ENCODE results near the gene PTPRD. TPM values are rescaled to one million over a fixed set of nuclear protein-coding genes. Genes with fewer than 3 reads are reported as not detected.

The PTPRD gene
- total and polyA plus RNA-seq, 2 donors (not counting 1 experiment from before 2014, with no cell fraction given), result not detected

GRCh38 chr9:8391132-8391531 is 2221.7 kb downstream of the PTPRD start:
- no peaks in the 10 kb centered on the region for H3K27me3 ChIP-seq (replicated peaks in 1 of 4; ENCODE audit: control extremely low read depth in 1 of 4, control insufficient read depth in 3 of 4, insufficient read depth in 4 of 4, low read length in 3 of 4)
- Mint-ChIP-seq H3K4me1 (no peaks in the 10 kb centered on the region), H3K27me3 (no peaks in the 10 kb centered on the region), H3K4me3 (no peak overlapping the region), H3K9me3 (ENCODE audit: insufficient read depth) (no peaks in the 10 kb centered on the region), H3K27ac (no peak overlapping the region)
- POLR2A ChIA-PET, result no interaction called here
- H3K4me3 ChIP-seq (ENCODE audit: control extremely low read depth in 1 of 5, extremely low read depth in 1 of 5, insufficient read depth in 1 of 5, low read depth in 2 of 5, low read length in 4 of 5), result no peak overlapping the region
- no peaks in the 10 kb centered on the region for H4K20me1 ChIP-seq (ENCODE audit: control insufficient read depth, insufficient read depth, low read length, poor library complexity, severe bottlenecking)
- no peaks in the 10 kb centered on the region for H3K36me3 ChIP-seq (replicated peaks in 1 of 2; ENCODE audit: control extremely low read depth in 1 of 2, control insufficient read depth in 1 of 2, extremely low read depth in 1 of 2, insufficient read depth in 2 of 2, low read length in 1 of 2)
- DNase-seq (no peak), ATAC-seq (ENCODE audit: low read depth) (no peak)
- no peak overlapping the region for H2AFZ ChIP-seq (ENCODE audit: insufficient read depth, low read depth, low read length, poor library complexity, severe bottlenecking)
- no peak overlapping the region for H3K9ac ChIP-seq (ENCODE audit: low read length)
- H3K27ac ChIP-seq (ENCODE audit: low read length in 2 of 2), result no peak overlapping the region
- intact Hi-C loops (cut with micrococcal nuclease), result no loop called here
- H3K79me2 ChIP-seq (ENCODE audit: control insufficient read depth, insufficient read depth, low read length), result no peaks in the 10 kb centered on the region
- H3K4me2 ChIP-seq (replicated peaks; ENCODE audit: low read depth, low read length, poor library complexity, severe bottlenecking), result no peak overlapping the region
- WGBS (ENCODE audit: insufficient coverage), result 100% methylated on average over 1 of the region's 4 CpGs
- H3K4me1 ChIP-seq (ENCODE audit: control insufficient read depth in 2 of 2, insufficient read depth in 2 of 2, low read length in 2 of 2), result no peaks in the 10 kb centered on the region
- TF ChIP-seq EZH2 (IDR thresholded peaks at IDR 0.05; ENCODE audit: borderline replicate concordance, insufficient read depth, low read depth, low read length, poor library complexity, severe bottlenecking), result no peak
- TF ChIP-seq, protein P1, sequence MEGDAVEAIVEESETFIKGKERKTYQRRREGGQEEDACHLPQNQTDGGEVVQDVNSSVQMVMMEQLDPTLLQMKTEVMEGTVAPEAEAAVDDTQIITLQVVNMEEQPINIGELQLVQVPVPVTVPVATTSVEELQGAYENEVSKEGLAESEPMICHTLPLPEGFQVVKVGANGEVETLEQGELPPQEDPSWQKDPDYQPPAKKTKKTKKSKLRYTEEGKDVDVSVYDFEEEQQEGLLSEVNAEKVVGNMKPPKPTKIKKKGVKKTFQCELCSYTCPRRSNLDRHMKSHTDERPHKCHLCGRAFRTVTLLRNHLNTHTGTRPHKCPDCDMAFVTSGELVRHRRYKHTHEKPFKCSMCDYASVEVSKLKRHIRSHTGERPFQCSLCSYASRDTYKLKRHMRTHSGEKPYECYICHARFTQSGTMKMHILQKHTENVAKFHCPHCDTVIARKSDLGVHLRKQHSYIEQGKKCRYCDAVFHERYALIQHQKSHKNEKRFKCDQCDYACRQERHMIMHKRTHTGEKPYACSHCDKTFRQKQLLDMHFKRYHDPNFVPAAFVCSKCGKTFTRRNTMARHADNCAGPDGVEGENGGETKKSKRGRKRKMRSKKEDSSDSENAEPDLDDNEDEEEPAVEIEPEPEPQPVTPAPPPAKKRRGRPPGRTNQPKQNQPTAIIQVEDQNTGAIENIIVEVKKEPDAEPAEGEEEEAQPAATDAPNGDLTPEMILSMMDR (IDR thresholded peaks at IDR 0.05), result no peak
- CTCF ChIA-PET, result no interaction called here
- H3K9me3 ChIP-seq (ENCODE audit: control extremely low read depth in 1 of 3, control insufficient read depth in 2 of 3, insufficient read depth in 1 of 3, low read length in 2 of 3), result no peaks in the 10 kb centered on the region

GRCh38 chr9:8390571-8390970 is 2222.2 kb downstream of the PTPRD start:
- no peaks in the 10 kb centered on the region for H3K79me2 ChIP-seq (ENCODE audit: control insufficient read depth, insufficient read depth, low read length)
- H3K36me3 ChIP-seq (replicated peaks in 1 of 2; ENCODE audit: control extremely low read depth in 1 of 2, control insufficient read depth in 1 of 2, extremely low read depth in 1 of 2, insufficient read depth in 2 of 2, low read length in 1 of 2), result no peaks in the 10 kb centered on the region
- DNase-seq (no peak), ATAC-seq (ENCODE audit: low read depth) (no peak)
- H3K4me2 ChIP-seq (replicated peaks; ENCODE audit: low read depth, low read length, poor library complexity, severe bottlenecking), result no peak overlapping the region
- ChIA-PET POLR2A (no interaction called here), CTCF (no interaction called here)
- TF ChIP-seq EZH2 (IDR thresholded peaks at IDR 0.05; ENCODE audit: borderline replicate concordance, insufficient read depth, low read depth, low read length, poor library complexity, severe bottlenecking), result no peak
- TF ChIP-seq, protein P1 (IDR thresholded peaks at IDR 0.05), result no peak
- intact Hi-C loops (cut with micrococcal nuclease), result no loop called here
- no peak overlapping the region for H3K27ac Mint-ChIP-seq
- no peaks in the 10 kb centered on the region for H3K9me3 Mint-ChIP-seq (ENCODE audit: insufficient read depth)
- no peak overlapping the region for H3K4me3 Mint-ChIP-seq
- no peaks in the 10 kb centered on the region for H3K4me1 Mint-ChIP-seq
- no peak overlapping the region for H3K27ac ChIP-seq (ENCODE audit: low read length in 2 of 2)
- H4K20me1 ChIP-seq (ENCODE audit: control insufficient read depth, insufficient read depth, low read length, poor library complexity, severe bottlenecking), result no peaks in the 10 kb centered on the region
- H2AFZ ChIP-seq (ENCODE audit: insufficient read depth, low read depth, low read length, poor library complexity, severe bottlenecking), result no peak overlapping the region
- H3K27me3 ChIP-seq (replicated peaks in 1 of 4; ENCODE audit: control extremely low read depth in 1 of 4, control insufficient read depth in 3 of 4, insufficient read depth in 4 of 4, low read length in 3 of 4), result no peaks in the 10 kb centered on the region
- H3K27me3 Mint-ChIP-seq, result no peaks in the 10 kb centered on the region
- H3K9ac ChIP-seq (ENCODE audit: low read length), result no peak overlapping the region
- H3K4me1 ChIP-seq (ENCODE audit: control insufficient read depth in 2 of 2, insufficient read depth in 2 of 2, low read length in 2 of 2), result no peaks in the 10 kb centered on the region
- H3K9me3 ChIP-seq (ENCODE audit: control extremely low read depth in 1 of 3, control insufficient read depth in 2 of 3, insufficient read depth in 1 of 3, low read length in 2 of 3), result no peaks in the 10 kb centered on the region
- no peak overlapping the region for H3K4me3 ChIP-seq (ENCODE audit: control extremely low read depth in 1 of 5, extremely low read depth in 1 of 5, insufficient read depth in 1 of 5, low read depth in 2 of 5, low read length in 4 of 5)

Measured in B cell (primary cell).